ENCODE data around the gene PRICKLE2. TPM values are rescaled to one million over a fixed set of nuclear protein-coding genes. Genes with fewer than 3 reads are reported as not detected.

PRICKLE2 gene
- total RNA-seq, 1 donor from 2014 or later, result 43.5 TPM

- H3K9me3 ChIP-seq, result no peaks in the 10 kb centered on the region
- no peaks in the 10 kb centered on the region for H3K27me3 ChIP-seq (ENCODE audit: low read depth)
- peak; percentile 62 for DNase-seq
- ATAC-seq, result peak; percentile 66 to 69
- peaks cover 78% of the 10 kb centered on the region for H3K4me1 ChIP-seq
- no peaks in the 10 kb centered on the region for H3K36me3 ChIP-seq
- TF ChIP-seq, protein P1, sequence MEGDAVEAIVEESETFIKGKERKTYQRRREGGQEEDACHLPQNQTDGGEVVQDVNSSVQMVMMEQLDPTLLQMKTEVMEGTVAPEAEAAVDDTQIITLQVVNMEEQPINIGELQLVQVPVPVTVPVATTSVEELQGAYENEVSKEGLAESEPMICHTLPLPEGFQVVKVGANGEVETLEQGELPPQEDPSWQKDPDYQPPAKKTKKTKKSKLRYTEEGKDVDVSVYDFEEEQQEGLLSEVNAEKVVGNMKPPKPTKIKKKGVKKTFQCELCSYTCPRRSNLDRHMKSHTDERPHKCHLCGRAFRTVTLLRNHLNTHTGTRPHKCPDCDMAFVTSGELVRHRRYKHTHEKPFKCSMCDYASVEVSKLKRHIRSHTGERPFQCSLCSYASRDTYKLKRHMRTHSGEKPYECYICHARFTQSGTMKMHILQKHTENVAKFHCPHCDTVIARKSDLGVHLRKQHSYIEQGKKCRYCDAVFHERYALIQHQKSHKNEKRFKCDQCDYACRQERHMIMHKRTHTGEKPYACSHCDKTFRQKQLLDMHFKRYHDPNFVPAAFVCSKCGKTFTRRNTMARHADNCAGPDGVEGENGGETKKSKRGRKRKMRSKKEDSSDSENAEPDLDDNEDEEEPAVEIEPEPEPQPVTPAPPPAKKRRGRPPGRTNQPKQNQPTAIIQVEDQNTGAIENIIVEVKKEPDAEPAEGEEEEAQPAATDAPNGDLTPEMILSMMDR (IDR thresholded peaks at IDR 0.05), result no peak
- H3K27ac ChIP-seq, result peak overlapping the region; percentile 68
- H3K4me3 ChIP-seq, result peak overlapping the region; percentile 24
- intact Hi-C loops (cut with DNase I), result no loop called here
Measured at GRCh38 chr3:64213962-64214379, 11.3 kb downstream of the PRICKLE2 start.

DNA sequence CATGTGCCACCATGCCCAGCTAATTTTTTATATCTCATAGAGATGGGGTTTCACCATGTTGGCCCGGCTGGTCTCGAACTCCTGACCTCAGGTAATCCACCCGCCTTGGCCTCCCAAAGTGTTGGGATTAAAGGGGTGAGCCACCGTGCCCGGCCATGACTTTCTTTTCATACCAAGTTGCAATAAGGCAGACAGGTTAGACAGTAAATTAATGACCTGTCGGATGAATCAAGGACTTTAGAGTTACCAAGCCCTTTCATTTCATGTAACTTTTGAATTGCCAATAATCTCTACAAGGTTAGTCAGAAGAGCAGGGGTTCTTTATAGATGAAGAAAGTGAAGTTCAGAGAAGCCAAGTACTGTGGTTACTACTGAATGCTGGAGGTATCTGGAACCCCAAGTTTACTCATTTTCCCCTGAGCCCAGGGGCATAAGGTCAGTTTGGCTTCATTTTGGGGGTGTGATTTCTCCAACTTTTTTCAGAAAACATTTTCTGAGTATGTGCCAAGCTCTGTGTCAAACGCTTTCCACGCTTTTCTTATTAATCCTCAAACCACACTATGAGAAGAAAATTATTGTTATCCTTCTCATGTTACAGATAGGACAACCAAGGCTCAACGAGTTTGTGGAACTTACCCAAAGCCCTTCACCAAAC lies 11.9 kb downstream of the PRICKLE2 start:
- no peaks in the 10 kb centered on the region for H3K36me3 ChIP-seq
- no peaks in the 10 kb centered on the region for H3K9me3 ChIP-seq
- intact Hi-C loops (cut with DNase I), result no loop called here
- TF ChIP-seq, protein P1 (IDR thresholded peaks at IDR 0.05), result no peak
- peak overlapping the region; percentile 68 for H3K27ac ChIP-seq
- H3K27me3 ChIP-seq (ENCODE audit: low read depth), result no peaks in the 10 kb centered on the region
- H3K4me1 ChIP-seq, result peaks cover 77% of the 10 kb centered on the region
- DNase-seq (no peak), ATAC-seq (no peak)
- peak overlapping the region; percentile 24 for H3K4me3 ChIP-seq

DNA sequence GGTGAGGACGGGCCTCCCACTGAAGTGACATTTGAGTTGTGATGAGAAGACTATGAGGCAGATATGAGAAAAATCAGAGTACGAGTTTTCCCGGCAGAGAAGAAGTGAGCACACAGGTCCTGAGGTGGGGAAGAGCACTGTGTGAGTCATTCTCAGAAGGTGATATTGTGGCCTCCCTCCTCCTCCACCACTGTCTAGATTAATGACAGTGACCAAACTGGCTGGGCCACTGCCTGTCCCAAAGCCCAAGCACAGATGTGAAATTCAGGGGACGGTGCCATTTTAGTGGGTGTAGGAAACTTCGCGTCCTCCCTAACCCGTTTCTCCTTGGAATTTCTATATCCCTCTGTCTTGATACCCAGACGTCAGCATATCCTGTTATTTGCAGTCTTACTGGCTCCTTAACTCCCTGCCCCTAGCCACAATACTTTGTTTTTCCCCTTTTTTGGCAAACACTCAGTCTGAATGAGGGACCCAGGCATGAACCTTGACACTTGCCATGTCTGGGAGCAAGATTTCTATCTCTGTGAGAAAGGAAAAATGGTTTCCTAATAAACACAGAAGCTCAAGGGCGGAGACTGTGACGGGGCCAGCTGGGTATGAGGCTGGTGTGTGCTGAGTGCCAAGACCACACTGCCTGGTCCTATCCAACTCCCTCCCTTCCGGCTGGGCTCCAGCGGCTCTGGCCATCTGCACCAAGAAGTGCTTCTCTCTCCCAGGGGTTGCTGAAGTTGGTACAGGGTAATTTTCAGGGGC lies 15.2 kb downstream of the PRICKLE2 start:
- no peaks in the 10 kb centered on the region for H3K36me3 ChIP-seq
- H3K27ac ChIP-seq, result peak overlapping the region; percentile 51
- H3K4me3 ChIP-seq, result no peak overlapping the region
- no peaks in the 10 kb centered on the region for H3K9me3 ChIP-seq
- ATAC-seq (peak; percentile 57 to 76), DNase-seq (peak; percentile 61)
- TF ChIP-seq, protein P1 (IDR thresholded peaks at IDR 0.05), result no peak
- intact Hi-C loops (cut with DNase I), result no loop called here
- no peaks in the 10 kb centered on the region for H3K27me3 ChIP-seq (ENCODE audit: low read depth)
- H3K4me1 ChIP-seq, result peaks cover 52% of the 10 kb centered on the region

GRCh38 chr3:64207289-64208080 lies 17.8 kb downstream of the PRICKLE2 start:
- no peaks in the 10 kb centered on the region for H3K9me3 ChIP-seq
- TF ChIP-seq, protein P1 (IDR thresholded peaks at IDR 0.05), result no peak
- intact Hi-C loops (cut with DNase I), result no loop called here
- no peak overlapping the region for H3K27ac ChIP-seq
- H3K4me1 ChIP-seq, result peaks cover 36% of the 10 kb centered on the region
- no peak for DNase-seq
- no peaks in the 10 kb centered on the region for H3K36me3 ChIP-seq
- H3K27me3 ChIP-seq (ENCODE audit: low read depth), result no peaks in the 10 kb centered on the region
- no peak overlapping the region for H3K4me3 ChIP-seq
- ATAC-seq, result no peak
